Nephron progenitor cell (in vitro differentiated cells): ENCODE results near the gene NUDT1.

Source experiments
- DNase-seq: peaks from one replicate; pipeline ENCODE4 v3.0.0; 2021
- H3K27ac Mint-ChIP-seq: 2 replicates; pipeline ENCODE4 v1.8.0; 2021; ENCODE audit warnings: mild to moderate bottlenecking, moderate library complexity, mixed read lengths
- H3K27me3 Mint-ChIP-seq: 2 replicates; pipeline ENCODE4 v1.8.0; 2021; ENCODE audit warnings: mild to moderate bottlenecking, low read depth, mixed read lengths; ENCODE audit not compliant: poor library complexity
- H3K36me3 Mint-ChIP-seq: 2 replicates; pipeline ENCODE4 v1.8.0; 2021; ENCODE audit warnings: low read depth, mixed read lengths
- H3K4me1 Mint-ChIP-seq: 2 replicates; pipeline ENCODE4 v1.8.0; 2021; ENCODE audit warnings: mixed read lengths
- H3K4me3 Mint-ChIP-seq: 2 replicates; pipeline ENCODE4 v1.8.0; 2021; ENCODE audit warnings: mild to moderate bottlenecking, moderate library complexity, mixed read lengths
- H3K9me3 Mint-ChIP-seq: 2 replicates; pipeline ENCODE4 v1.8.0; 2021; ENCODE audit warnings: mild to moderate bottlenecking, moderate library complexity, mixed read lengths
- CTCF ChIP-seq: fragments of 200-600 bp; sonication (generic); IDR thresholded peaks from 2 replicates; pipeline ENCODE4 v1.5.0; 2021; ENCODE audit warnings: antibody characterized with exemption

NUDT1 gene

GRCh38 chr7:2231992-2232765, 9.8 kb upstream of the NUDT1 start:
- Mint-ChIP-seq H3K4me3 (peak overlapping the region; percentile 95), H3K27ac (peak overlapping the region; percentile 48), H3K27me3 (no peaks in the 10 kb centered on the region), H3K9me3 (no peaks in the 10 kb centered on the region), H3K36me3 (peaks cover 43% of the 10 kb centered on the region), H3K4me1 (peaks cover 32% of the 10 kb centered on the region)
- TF ChIP-seq CTCF: no peak
- peak; percentile 59 for DNase-seq

DNA sequence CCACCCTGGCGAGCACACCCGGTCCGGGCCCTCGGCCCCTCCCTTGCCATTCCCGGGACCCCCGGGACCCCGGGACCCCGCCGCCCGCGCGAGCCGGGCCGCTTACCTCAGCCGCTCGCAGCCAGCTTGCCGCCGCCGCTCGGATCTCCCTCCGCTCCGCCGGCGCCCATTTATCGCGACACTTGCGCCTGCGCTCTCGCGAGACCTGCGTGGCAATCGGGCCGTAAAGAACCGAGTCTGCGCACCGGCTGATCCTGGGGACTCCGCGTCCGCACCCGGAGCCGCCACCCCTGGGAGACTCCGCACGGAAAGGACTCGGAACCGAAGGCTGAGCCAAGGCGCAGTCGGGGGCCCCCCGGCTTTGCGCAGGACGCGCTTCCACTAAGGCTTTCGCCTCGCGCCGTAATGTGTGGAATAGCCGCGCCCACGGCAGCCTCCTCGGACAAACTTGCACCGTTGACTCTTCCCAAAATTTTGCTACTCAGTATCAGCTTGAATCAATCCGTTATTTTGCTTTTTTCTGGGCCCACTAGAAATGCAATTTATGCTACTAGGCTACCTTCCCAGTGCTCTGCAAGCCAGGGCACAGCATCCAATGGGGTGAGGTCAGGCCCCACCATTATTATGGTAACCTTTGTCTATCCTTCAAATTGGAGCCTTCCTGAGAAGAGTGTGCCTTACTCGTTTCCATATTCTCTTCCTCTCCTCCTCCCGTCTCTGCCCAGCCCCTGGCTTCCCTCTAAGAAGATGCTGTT, 9.1 kb upstream of the NUDT1 start, which contains the start of gene MAD1L1:
Gene MAD1L1, minus strand, starts transcription at position 180 of the 755 bp plus-strand sequence. CDS start 2,812 bp downstream, outside the sequence.
- no peak for TF ChIP-seq CTCF
- peak within 1 kb of the TSS; percentile 68 for H3K27ac Mint-ChIP-seq
- H3K36me3 Mint-ChIP-seq: peaks cover 43% of the 10 kb centered on the region
- peaks cover 32% of the 10 kb centered on the region for H3K4me1 Mint-ChIP-seq
- no peaks in the 10 kb centered on the region for H3K27me3 Mint-ChIP-seq
- H3K9me3 Mint-ChIP-seq: no peaks in the 10 kb centered on the region
- H3K4me3 Mint-ChIP-seq: peak within 1 kb of the TSS; percentile 95
- DNase-seq: peak; percentile 95

DNA sequence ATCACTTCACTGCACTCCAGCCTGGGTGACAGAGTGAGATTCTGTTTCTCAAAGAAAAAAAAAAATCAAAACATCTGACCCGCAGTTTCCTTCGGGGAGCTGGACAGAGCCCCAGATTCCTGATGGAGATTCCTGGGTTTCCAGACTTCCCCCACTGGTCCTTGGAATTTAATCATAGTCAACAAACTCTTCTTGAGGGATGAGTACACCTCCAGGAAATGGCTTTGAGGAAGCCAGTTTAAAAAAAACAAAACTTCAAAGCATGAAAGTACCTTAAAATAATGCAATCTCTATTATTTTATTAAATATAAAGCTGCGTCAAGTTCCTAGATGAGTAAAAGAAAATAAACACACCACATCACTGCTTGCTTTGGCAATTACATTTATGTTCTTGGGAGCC, 8.1 kb upstream of the NUDT1 start:
- no peak for DNase-seq
- H3K4me1 Mint-ChIP-seq: peaks cover 32% of the 10 kb centered on the region
- peak overlapping the region; percentile 70 for H3K4me3 Mint-ChIP-seq
- no peaks in the 10 kb centered on the region for H3K9me3 Mint-ChIP-seq
- no peak overlapping the region for H3K27ac Mint-ChIP-seq
- no peak for TF ChIP-seq CTCF
- H3K36me3 Mint-ChIP-seq: peaks cover 50% of the 10 kb centered on the region
- H3K27me3 Mint-ChIP-seq: no peaks in the 10 kb centered on the region

DNA sequence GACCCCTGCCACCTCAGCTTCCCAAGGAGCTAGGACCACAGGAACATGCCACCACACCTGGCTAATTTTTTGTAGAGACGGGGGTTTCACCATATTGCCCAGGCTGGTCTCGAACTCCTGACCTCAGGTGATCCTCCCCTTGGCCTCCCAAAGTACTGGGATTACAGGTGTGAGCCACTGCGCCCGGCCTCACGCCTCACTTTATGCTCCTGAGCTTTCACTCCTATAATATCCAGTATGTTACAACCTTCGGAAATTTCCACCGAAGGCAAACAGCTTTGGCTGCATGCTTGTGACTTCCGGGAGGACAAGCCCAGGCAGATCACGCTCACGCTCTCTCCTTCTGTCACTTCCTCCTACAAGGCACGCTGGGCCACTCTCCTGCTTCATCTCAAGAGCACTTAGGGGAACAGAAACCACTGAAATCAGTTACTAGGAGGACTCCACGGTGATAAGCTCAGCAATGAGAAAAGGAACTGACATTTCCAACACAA, 4.9 kb upstream of the NUDT1 start:
- no peak for TF ChIP-seq CTCF
- no peak overlapping the region for H3K4me3 Mint-ChIP-seq

GRCh38 chr7:2239242-2239641, 2.8 kb upstream of the NUDT1 start:
- H3K36me3 Mint-ChIP-seq: peaks cover 48% of the 10 kb centered on the region
- no peak for TF ChIP-seq CTCF
- no peaks in the 10 kb centered on the region for H3K27me3 Mint-ChIP-seq
- H3K27ac Mint-ChIP-seq: no peak overlapping the region
- H3K4me1 Mint-ChIP-seq: peaks cover 19% of the 10 kb centered on the region
- no peaks in the 10 kb centered on the region for H3K9me3 Mint-ChIP-seq
- no peak for DNase-seq
- H3K4me3 Mint-ChIP-seq: no peak overlapping the region

More for the DNA sequence above, 4.9 kb upstream of the NUDT1 start:
- H3K9me3 Mint-ChIP-seq: no peaks in the 10 kb centered on the region
- peaks cover 15% of the 10 kb centered on the region for H3K4me1 Mint-ChIP-seq
- peaks cover 49% of the 10 kb centered on the region for H3K36me3 Mint-ChIP-seq
- H3K27ac Mint-ChIP-seq: peak overlapping the region; percentile 54
- no peak for DNase-seq
- no peaks in the 10 kb centered on the region for H3K27me3 Mint-ChIP-seq
